DOHH2 (cell line): ENCODE results near the gene FAM118B.

Experiments
- H3F3A ChIP-seq: fragments of 200-600 bp; sonication (generic), shearing (Covaris generic); 2 replicates; pipeline ENCODE4 v1.6.0; 2016; ENCODE audit warnings: antibody characterized with exemption, mild to moderate bottlenecking; ENCODE audit not compliant: control insufficient read depth, insufficient read depth
- H3K27ac ChIP-seq: fragments of 200-600 bp; sonication (generic); 2 replicates; pipeline ENCODE4 v1.5.1; 2014; ENCODE audit warnings: low read depth, mild to moderate bottlenecking, low read length, moderate library complexity
- H3K27me3 ChIP-seq: fragments of 200-600 bp; sonication (generic); 2 replicates; pipeline ENCODE4 v1.6.1; 2014; ENCODE audit warnings: mild to moderate bottlenecking, low read length, mixed read lengths; ENCODE audit not compliant: control insufficient read depth
- H3K36me3 ChIP-seq: fragments of 200-600 bp; sonication (generic); 2 replicates; pipeline ENCODE4 v1.6.1; 2014; ENCODE audit warnings: mild to moderate bottlenecking, low read length, moderate library complexity, mixed read lengths; ENCODE audit not compliant: control insufficient read depth
- H3K4me1 ChIP-seq: fragments of 200-600 bp; sonication (generic); 2 replicates; pipeline ENCODE4 v1.6.1; 2014; ENCODE audit warnings: mild to moderate bottlenecking, low read length, mixed read lengths; ENCODE audit not compliant: control insufficient read depth
- H3K4me2 ChIP-seq: fragments of 200-600 bp; sonication (generic); 2 replicates; pipeline ENCODE4 v1.6.0; 2014; ENCODE audit warnings: mild to moderate bottlenecking, low read length, moderate library complexity
- H3K4me3 ChIP-seq: fragments of 200-600 bp; sonication (generic); 2 replicates; pipeline ENCODE4 v1.5.1; 2014; ENCODE audit warnings: mild to moderate bottlenecking, low read length, mixed read lengths
- H3K79me2 ChIP-seq: fragments of 200-600 bp; sonication (generic); 2 replicates; pipeline ENCODE4 v1.6.1; 2014; ENCODE audit warnings: mild to moderate bottlenecking, low read length, mixed read lengths; ENCODE audit not compliant: control insufficient read depth
- H3K9me2 ChIP-seq: fragments of 200-600 bp; sonication (generic); replicated peaks from 2 replicates; pipeline ENCODE4 v1.6.1; 2014; ENCODE audit warnings: mild to moderate bottlenecking, low read length, mixed read lengths; ENCODE audit not compliant: control insufficient read depth
- H3K9me3 ChIP-seq: fragments of 200-600 bp; sonication (generic); 2 replicates; pipeline ENCODE4 v1.6.1; 2014; ENCODE audit warnings: antibody characterized with exemption, low read length, mixed read lengths; ENCODE audit not compliant: control insufficient read depth, insufficient read depth
- H4K20me1 ChIP-seq: fragments of 200-600 bp; sonication (generic); 2 replicates; pipeline ENCODE4 v1.6.0; 2014; ENCODE audit warnings: low read depth, mild to moderate bottlenecking, antibody characterized with exemption, low read length, moderate library complexity; ENCODE audit not compliant: control insufficient read depth, insufficient read depth
- EZH2phosphoT487 ChIP-seq: fragments of 200-600 bp; sonication (generic); IDR thresholded peaks from 2 replicates; pipeline ENCODE4 v1.6.1; 2017; ENCODE audit warnings: borderline replicate concordance, mild to moderate bottlenecking, antibody characterized with exemption, low read length, moderate library complexity, mixed read lengths
- TF ChIP-seq, protein P1 (sequence below): fragments of 200-600 bp; sonication (generic); IDR thresholded peaks from one replicate; pipeline ENCODE4 v1.5.1; 2014; ENCODE audit warnings: antibody characterized with exemption, mild to moderate bottlenecking, low read depth, low read length; ENCODE audit not compliant: poor library complexity, severe bottlenecking

FAM118B gene

DNA sequence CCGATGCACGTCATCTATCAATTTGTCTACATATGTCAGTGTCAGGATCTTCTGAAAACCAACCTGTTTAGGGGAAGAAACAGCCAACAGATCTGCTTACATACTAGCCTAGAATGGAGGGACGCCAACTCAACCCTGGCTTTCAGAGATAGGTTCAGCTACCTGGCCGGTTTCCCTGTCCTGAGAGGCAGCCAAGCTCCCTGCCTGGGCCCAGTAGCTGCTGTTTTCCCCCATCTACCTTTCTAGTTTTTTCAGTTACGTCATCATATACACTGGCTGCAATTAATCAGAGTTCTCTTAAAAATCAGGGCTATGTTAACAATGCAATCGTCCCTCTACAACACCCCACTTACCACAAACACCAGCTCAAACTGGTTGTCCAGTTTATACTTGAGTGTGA, 56.1 kb downstream of the FAM118B start:
- Histone ChIP-seq H3K4me3 (peak overlapping the region; percentile 99), H3K27ac (peak overlapping the region; percentile 40; the same call in 1 of the 2 replicates), H3K27me3 (no peaks in the 10 kb centered on the region), H3K79me2 (peaks cover 59% of the 10 kb centered on the region), H3K9me3 (no peaks in the 10 kb centered on the region), H3K9me2 (no peaks in the 10 kb centered on the region), H3K4me2 (peak overlapping the region; percentile 84), H3K36me3 (peaks cover 72% of the 10 kb centered on the region), H3F3A (no peaks in the 10 kb centered on the region), H3K4me1 (peaks cover 22% of the 10 kb centered on the region), H4K20me1 (peaks cover 6% of the 10 kb centered on the region; the same call in 1 of the 2 replicates)
- TF ChIP-seq, protein P1, sequence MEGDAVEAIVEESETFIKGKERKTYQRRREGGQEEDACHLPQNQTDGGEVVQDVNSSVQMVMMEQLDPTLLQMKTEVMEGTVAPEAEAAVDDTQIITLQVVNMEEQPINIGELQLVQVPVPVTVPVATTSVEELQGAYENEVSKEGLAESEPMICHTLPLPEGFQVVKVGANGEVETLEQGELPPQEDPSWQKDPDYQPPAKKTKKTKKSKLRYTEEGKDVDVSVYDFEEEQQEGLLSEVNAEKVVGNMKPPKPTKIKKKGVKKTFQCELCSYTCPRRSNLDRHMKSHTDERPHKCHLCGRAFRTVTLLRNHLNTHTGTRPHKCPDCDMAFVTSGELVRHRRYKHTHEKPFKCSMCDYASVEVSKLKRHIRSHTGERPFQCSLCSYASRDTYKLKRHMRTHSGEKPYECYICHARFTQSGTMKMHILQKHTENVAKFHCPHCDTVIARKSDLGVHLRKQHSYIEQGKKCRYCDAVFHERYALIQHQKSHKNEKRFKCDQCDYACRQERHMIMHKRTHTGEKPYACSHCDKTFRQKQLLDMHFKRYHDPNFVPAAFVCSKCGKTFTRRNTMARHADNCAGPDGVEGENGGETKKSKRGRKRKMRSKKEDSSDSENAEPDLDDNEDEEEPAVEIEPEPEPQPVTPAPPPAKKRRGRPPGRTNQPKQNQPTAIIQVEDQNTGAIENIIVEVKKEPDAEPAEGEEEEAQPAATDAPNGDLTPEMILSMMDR = no peak
- no peak for TF ChIP-seq EZH2phosphoT487

DNA sequence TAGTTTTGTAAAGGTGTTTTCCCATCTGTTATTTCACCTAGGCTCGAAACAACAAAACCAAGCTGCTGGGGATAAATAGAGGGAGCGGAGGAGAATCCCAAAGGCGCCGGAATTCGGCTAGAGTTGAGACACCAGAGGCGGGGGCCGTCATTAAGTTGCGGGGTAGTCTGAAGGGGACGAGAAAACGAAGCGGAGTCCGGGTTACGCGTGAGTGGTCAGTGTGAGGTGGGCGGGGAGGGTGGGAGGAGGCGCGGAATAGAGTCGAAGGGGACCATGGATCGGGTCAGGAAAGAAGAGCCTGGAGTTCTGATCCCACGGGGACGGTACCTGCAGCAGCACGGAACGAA, 56.8 kb downstream of the FAM118B start:
- H3K79me2 ChIP-seq = peaks cover 59% of the 10 kb centered on the region
- no peak for TF ChIP-seq EZH2phosphoT487
- TF ChIP-seq, protein P1 = no peak

DNA sequence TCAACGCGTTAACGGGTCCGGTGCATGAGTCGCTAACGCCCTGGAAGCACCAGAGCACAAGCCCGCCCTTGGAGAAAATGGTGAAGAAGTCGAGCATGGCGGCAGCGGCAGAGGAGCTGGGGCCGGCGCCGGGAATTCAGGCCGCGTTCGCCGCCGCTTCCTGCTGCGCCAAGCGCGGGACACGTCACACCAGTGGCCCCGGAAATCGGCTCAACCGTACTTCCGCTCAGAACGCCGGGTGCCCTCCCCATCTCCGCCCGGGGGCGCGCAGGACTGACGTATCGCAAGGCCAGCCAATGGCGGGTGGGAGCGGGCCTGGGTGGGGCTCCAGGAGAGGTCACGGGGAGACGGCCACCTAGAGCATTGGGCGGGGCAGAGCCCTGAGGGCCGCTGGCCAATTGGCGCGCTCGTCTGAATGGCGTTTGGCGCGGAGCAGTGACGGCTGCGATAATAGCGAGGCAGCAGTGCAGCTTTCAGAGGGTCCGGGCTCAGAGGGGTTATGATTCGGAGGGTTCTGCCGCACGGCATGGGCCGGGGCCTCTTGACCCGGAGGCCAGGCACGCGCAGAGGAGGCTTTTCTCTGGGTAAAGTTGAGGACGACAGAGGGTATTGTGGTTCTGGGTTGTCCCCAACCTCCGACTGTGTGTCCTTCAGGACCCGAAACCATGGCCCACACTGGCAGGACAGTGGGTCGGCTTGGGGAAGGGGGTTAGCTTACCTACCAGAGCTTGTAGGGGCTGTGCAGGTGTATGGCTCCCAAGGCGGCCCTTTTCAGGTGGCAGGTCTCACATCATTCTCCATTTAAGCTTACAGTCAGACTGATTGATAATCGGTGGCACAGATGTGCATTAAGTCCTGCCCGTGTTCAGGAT, 57.4 kb downstream of the FAM118B start, which contains the start of the genes FOXRED1 and SRPRA:
TSS of gene FOXRED1 (plus strand) at position 447 of the 872 bp plus-strand sequence. CDS start at position 500, 53 bp downstream.
TSS of gene SRPRA (minus strand) at position 188 of the 872 bp plus-strand sequence. CDS start at position 97, 91 bp downstream.
- Histone ChIP-seq H3K4me1 (peaks cover 22% of the 10 kb centered on the region), H3F3A (no peaks in the 10 kb centered on the region), H4K20me1 (peaks cover 6% of the 10 kb centered on the region; the same call in 1 of the 2 replicates), H3K4me3 (peak within 1 kb of the TSS; percentile 99), H3K79me2 (peaks cover 59% of the 10 kb centered on the region), H3K27ac (peak within 1 kb of the TSS; percentile 40), H3K36me3 (peaks cover 72% of the 10 kb centered on the region), H3K9me2 (no peaks in the 10 kb centered on the region), H3K9me3 (no peaks in the 10 kb centered on the region), H3K27me3 (no peaks in the 10 kb centered on the region), H3K4me2 (peak within 1 kb of the TSS; percentile 95)
- no peak for TF ChIP-seq EZH2phosphoT487

More for the DNA sequence above, 56.8 kb downstream of the FAM118B start:
- Histone ChIP-seq H3K4me2 (peak overlapping the region; percentile 84), H3K36me3 (peaks cover 72% of the 10 kb centered on the region), H3K9me2 (no peaks in the 10 kb centered on the region), H3F3A (no peaks in the 10 kb centered on the region), H3K9me3 (no peaks in the 10 kb centered on the region), H4K20me1 (peaks cover 6% of the 10 kb centered on the region; the same call in 1 of the 2 replicates), H3K27ac (peak overlapping the region; percentile 40), H3K27me3 (no peaks in the 10 kb centered on the region), H3K4me1 (peaks cover 22% of the 10 kb centered on the region), H3K4me3 (peak overlapping the region; percentile 99)

DNA sequence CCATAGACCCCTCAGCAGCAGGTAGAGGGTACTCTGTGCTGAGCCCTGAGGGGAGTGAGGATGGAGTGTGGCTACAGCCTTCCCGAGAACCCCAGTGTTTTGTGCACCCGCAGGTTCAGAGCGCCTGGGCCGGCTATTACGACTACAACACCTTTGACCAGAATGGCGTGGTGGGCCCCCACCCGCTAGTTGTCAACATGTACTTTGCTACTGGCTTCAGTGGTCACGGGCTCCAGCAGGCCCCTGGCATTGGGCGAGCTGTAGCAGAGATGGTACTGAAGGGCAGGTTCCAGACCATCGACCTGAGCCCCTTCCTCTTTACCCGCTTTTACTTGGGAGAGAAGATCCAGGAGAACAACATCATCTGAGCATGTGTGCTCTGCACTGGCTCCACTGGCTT, 65.7 kb downstream of the FAM118B start:
- TF ChIP-seq, protein P1 = no peak
- TF ChIP-seq EZH2phosphoT487 = no peak
- no peaks in the 10 kb centered on the region for H3K9me3 ChIP-seq
- H3K4me2 ChIP-seq = no peak overlapping the region
- H3K36me3 ChIP-seq = peaks cover 55% of the 10 kb centered on the region
- no peak overlapping the region for H3K4me3 ChIP-seq
- peaks cover 15% of the 10 kb centered on the region; the same call in 1 of the 2 replicates for H3F3A ChIP-seq
- H3K27ac ChIP-seq = no peak overlapping the region
- H4K20me1 ChIP-seq = no peaks in the 10 kb centered on the region
- no peaks in the 10 kb centered on the region for H3K9me2 ChIP-seq
- peaks cover 23% of the 10 kb centered on the region for H3K4me1 ChIP-seq
- H3K79me2 ChIP-seq = no peaks in the 10 kb centered on the region
- no peaks in the 10 kb centered on the region for H3K27me3 ChIP-seq
